Chondrocyte (in vitro differentiated cells): ENCODE measurements around the gene LYRM4. TPM values are rescaled to one million over a fixed set of nuclear protein-coding genes. Genes with fewer than 3 reads are reported as not detected.

ENCODE experiments used
- DNase-seq: peaks from one replicate; pipeline ENCODE4 v3.0.0; 2021; ENCODE audit warnings: mixed read lengths, low spot score
- H3K27ac Mint-ChIP-seq: one replicate; pipeline ENCODE4 v1.8.0; 2021; ENCODE audit warnings: mild to moderate bottlenecking, moderate library complexity, mixed read lengths; ENCODE audit not compliant: unreplicated experiment
- H3K27me3 Mint-ChIP-seq: 2 replicates; pipeline ENCODE4 v1.8.0; 2021; ENCODE audit warnings: low read depth, mixed read lengths
- H3K36me3 Mint-ChIP-seq: 2 replicates; pipeline ENCODE4 v1.8.0; 2021; ENCODE audit warnings: low read depth, mixed read lengths
- H3K4me1 Mint-ChIP-seq: 2 replicates; pipeline ENCODE4 v1.8.0; 2021; ENCODE audit warnings: low read depth, mild to moderate bottlenecking, mixed read lengths
- H3K4me3 Mint-ChIP-seq: one replicate; pipeline ENCODE4 v1.8.0; 2021; ENCODE audit warnings: mild to moderate bottlenecking, moderate library complexity, mixed read lengths; ENCODE audit not compliant: unreplicated experiment
- H3K9me3 Mint-ChIP-seq: 2 replicates; pipeline ENCODE4 v1.8.0; 2021; ENCODE audit warnings: low read depth, mixed read lengths
- CTCF ChIP-seq: fragments of 200-600 bp; sonication (generic); IDR thresholded peaks from 2 replicates; pipeline ENCODE4 v1.5.0; 2021; ENCODE audit warnings: antibody characterized with exemption, mild to moderate bottlenecking, moderate library complexity
- total RNA-seq: library from RNA; stranded (reverse); gene quantifications from 3 replicates; pipeline ENCODE4 v1.2.1, GENCODE V29; 2021

The LYRM4 gene
- total RNA-seq, 1 donor from 2014 or later = 18.0 TPM

GRCh38 chr6:5277589-5277988 lies 16.8 kb upstream of the LYRM4 start:
- peaks cover 4% of the 10 kb centered on the region for H3K4me1 Mint-ChIP-seq
- H3K27me3 Mint-ChIP-seq = no peaks in the 10 kb centered on the region
- no peak for DNase-seq
- no peak for TF ChIP-seq CTCF
- no peak overlapping the region for H3K4me3 Mint-ChIP-seq
- no peaks in the 10 kb centered on the region for H3K9me3 Mint-ChIP-seq
- H3K27ac Mint-ChIP-seq = no peak overlapping the region
- H3K36me3 Mint-ChIP-seq = no peaks in the 10 kb centered on the region

- H3K36me3 Mint-ChIP-seq = no peaks in the 10 kb centered on the region
- no peak for DNase-seq
- no peak overlapping the region for H3K27ac Mint-ChIP-seq
- no peaks in the 10 kb centered on the region for H3K9me3 Mint-ChIP-seq
- TF ChIP-seq CTCF = no peak
- H3K4me3 Mint-ChIP-seq = no peak overlapping the region
- no peaks in the 10 kb centered on the region for H3K27me3 Mint-ChIP-seq
- peaks cover 4% of the 10 kb centered on the region for H3K4me1 Mint-ChIP-seq
Measured at GRCh38 chr6:5276581-5276980, 15.8 kb upstream of the LYRM4 start.

- H3K4me1 Mint-ChIP-seq = peaks cover 4% of the 10 kb centered on the region
- H3K4me3 Mint-ChIP-seq = no peak overlapping the region
- H3K27ac Mint-ChIP-seq = no peak overlapping the region
- H3K9me3 Mint-ChIP-seq = no peaks in the 10 kb centered on the region
- TF ChIP-seq CTCF = peak; percentile 72
- H3K27me3 Mint-ChIP-seq = no peaks in the 10 kb centered on the region
- H3K36me3 Mint-ChIP-seq = no peaks in the 10 kb centered on the region
- no peak for DNase-seq
Measured at GRCh38 chr6:5275497-5275896, 14.7 kb upstream of the LYRM4 start.

GRCh38 chr6:5274231-5274630 lies 13.5 kb upstream of the LYRM4 start:
- Mint-ChIP-seq H3K36me3 (no peaks in the 10 kb centered on the region), H3K4me1 (no peaks in the 10 kb centered on the region), H3K27me3 (no peaks in the 10 kb centered on the region), H3K27ac (no peak overlapping the region), H3K4me3 (no peak overlapping the region), H3K9me3 (no peaks in the 10 kb centered on the region)
- TF ChIP-seq CTCF = no peak
- no peak for DNase-seq

- Mint-ChIP-seq H3K27ac (no peak overlapping the region), H3K4me3 (no peak overlapping the region), H3K9me3 (peaks cover 2% of the 10 kb centered on the region), H3K27me3 (no peaks in the 10 kb centered on the region), H3K4me1 (no peaks in the 10 kb centered on the region), H3K36me3 (peaks cover 4% of the 10 kb centered on the region)
- DNase-seq = no peak
- TF ChIP-seq CTCF = no peak
Measured at GRCh38 chr6:5271926-5272325, 11.2 kb upstream of the LYRM4 start.
